ENCODE results near the gene LRRK1.

LRRK1 gene

DNA sequence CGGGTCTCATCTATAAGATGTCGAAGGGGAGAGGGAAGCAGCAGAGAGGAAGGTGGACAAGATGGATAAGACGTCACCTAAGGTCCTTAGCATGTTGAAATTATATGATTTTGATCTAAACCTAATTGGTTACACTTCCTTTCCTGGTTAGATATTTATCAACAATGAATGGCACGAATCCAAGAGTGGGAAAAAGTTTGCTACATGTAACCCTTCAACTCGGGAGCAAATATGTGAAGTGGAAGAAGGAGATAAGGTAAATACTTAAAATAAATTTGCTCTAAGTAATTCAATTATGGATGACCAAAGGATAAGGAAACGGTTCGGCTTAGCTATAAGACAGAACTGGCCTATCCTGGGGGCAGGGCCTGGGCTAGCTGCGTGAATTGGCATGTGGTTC is 34.0 kb upstream of the LRRK1 start:
- TF ChIP-seq, protein P1, sequence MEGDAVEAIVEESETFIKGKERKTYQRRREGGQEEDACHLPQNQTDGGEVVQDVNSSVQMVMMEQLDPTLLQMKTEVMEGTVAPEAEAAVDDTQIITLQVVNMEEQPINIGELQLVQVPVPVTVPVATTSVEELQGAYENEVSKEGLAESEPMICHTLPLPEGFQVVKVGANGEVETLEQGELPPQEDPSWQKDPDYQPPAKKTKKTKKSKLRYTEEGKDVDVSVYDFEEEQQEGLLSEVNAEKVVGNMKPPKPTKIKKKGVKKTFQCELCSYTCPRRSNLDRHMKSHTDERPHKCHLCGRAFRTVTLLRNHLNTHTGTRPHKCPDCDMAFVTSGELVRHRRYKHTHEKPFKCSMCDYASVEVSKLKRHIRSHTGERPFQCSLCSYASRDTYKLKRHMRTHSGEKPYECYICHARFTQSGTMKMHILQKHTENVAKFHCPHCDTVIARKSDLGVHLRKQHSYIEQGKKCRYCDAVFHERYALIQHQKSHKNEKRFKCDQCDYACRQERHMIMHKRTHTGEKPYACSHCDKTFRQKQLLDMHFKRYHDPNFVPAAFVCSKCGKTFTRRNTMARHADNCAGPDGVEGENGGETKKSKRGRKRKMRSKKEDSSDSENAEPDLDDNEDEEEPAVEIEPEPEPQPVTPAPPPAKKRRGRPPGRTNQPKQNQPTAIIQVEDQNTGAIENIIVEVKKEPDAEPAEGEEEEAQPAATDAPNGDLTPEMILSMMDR (IDR thresholded peaks at IDR 0.05; ENCODE audit: low read depth, low read length), result no peak
- no peak overlapping the region for H3K4me3 ChIP-seq (replicated peaks in 1 of 2; ENCODE audit: low read depth in 2 of 2, low read length in 2 of 2)
- DNase-seq (ENCODE audit: low read depth in 2 of 2), result no peak

DNA sequence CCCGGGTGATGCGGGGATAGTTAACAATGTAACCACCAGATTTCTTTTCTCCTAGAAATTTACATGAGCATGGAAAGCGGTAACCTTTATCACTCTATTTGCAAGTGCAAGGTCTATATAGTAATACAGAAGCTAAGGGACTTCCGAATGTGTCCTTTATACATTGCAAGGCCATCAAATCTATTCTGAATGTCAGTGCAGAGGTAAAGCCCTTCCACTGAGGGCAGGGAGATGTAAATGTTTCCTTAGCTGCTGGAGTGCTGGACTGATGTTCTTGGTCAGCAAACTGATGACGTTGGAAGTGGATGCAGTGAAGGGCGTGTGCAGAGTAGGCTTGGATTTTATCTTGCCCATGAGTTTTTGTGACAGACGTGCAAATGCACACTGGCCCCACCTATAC is 33.3 kb upstream of the LRRK1 start:
- no peak overlapping the region for H3K4me3 ChIP-seq (replicated peaks in 1 of 2; ENCODE audit: low read depth in 2 of 2, low read length in 2 of 2)
- DNase-seq (ENCODE audit: low read depth in 2 of 2), result no peak
- TF ChIP-seq, protein P1 (IDR thresholded peaks at IDR 0.05; ENCODE audit: low read depth, low read length), result no peak

DNA sequence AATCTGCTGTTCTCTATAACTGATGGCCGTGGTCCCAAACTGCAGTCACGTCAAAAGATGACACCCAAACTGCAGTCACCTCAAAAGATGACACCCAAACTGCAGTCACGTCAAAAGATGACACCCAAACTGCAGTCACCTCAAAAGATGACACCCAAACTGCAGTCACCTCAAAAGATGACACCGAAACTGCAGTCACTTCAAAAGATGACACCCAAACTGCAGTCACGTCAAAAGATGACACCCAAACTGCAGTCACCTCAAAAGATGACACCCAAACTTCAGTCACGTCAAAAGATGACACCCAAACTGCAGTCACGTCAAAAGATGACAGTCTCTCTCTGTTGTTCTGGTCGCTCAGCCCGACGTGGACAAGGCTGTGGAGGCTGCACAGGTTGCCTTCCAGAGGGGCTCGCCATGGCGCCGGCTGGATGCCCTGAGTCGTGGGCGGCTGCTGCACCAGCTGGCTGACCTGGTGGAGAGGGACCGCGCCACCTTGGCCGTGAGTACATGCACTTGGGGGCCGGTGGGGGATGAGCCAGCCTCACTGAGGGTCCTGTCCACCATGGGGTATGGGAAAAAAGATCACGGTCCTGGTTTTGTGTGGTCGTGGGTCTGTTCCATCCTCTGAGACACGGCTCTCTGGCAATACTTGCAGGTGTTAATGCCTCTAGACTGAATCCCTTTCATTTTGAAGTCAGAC is 31.8 kb upstream of the LRRK1 start:
- H3K4me3 ChIP-seq (replicated peaks in 1 of 2; ENCODE audit: low read depth in 2 of 2, low read length in 2 of 2), result no peak overlapping the region
- DNase-seq (ENCODE audit: low read depth in 2 of 2), result no peak
- TF ChIP-seq, protein P1 (IDR thresholded peaks at IDR 0.05; ENCODE audit: low read depth, low read length), result no peak

DNA sequence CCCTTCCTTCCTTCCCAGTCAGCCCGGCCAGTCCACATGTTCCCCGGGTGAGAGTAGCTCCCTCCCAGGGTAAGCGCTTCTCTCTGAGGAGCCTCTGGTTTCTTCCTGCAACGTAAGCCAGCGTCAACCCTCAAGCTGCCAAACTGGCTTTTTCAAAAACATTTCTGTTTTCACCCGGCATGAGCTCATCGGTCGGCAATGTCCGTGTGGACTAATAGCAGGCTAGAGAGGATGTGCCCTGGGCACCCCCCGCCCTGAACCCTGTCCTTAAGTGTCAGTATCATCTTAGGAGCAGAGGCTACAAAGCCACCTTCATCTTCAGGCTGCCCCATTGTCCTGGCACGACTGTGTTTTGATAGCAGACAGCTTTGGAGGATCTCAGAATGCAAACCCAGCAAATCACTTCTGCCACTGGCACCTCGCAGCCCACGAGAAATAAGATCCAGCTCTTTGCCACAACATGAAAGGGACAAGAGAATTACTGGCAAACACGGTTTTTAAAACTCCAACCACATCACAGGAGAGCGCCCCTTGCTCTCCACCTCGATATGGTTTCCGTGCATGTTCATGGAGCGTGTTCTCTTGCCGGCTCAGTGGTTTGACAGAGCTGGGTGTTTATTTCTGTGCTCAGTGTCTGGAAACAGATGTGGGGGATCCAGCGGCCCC is 29.6 kb upstream of the LRRK1 start:
- H3K4me3 ChIP-seq (replicated peaks in 1 of 2; ENCODE audit: low read depth in 2 of 2, low read length in 2 of 2), result no peak overlapping the region
- TF ChIP-seq, protein P1 (IDR thresholded peaks at IDR 0.05; ENCODE audit: low read depth, low read length), result no peak
- DNase-seq (ENCODE audit: low read depth in 2 of 2), result peak; percentile 87 to 91

DNA sequence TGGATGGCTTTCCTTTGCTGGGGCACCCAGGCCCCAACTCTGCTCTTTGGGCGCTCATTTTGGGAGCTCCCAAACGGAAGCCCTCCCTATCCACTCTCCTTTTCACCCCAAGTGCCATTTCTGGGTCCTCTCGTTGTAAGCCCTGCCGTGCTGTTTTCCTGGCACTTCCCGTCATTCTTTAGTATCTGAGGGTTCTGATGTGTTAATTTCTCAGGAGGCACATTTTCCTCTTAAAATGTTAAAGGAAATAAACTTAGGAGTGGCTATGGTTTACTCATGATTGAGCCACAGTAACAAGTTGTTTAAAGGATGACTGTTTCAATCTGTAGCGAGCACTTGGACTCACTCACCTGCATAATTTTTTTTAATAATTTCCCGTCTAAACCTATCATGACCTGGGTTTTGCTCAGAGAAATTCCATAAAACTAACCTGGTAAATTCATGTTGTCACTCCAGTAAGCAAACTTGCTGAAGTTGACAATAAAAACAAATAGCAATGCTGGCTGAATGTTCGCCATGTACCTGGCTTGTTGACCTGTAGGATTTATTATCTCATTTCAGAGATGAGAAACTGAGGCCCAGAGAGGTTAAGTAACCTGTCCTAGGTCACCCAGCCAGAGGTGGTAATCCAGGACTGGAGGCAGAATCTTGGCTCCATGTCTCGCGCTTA is 29.0 kb upstream of the LRRK1 start:
- TF ChIP-seq, protein P1 (IDR thresholded peaks at IDR 0.05; ENCODE audit: low read depth, low read length), result no peak
- H3K4me3 ChIP-seq (replicated peaks in 1 of 2; ENCODE audit: low read depth in 2 of 2, low read length in 2 of 2), result no peak overlapping the region
- DNase-seq (ENCODE audit: low read depth in 2 of 2), result no peak

DNA sequence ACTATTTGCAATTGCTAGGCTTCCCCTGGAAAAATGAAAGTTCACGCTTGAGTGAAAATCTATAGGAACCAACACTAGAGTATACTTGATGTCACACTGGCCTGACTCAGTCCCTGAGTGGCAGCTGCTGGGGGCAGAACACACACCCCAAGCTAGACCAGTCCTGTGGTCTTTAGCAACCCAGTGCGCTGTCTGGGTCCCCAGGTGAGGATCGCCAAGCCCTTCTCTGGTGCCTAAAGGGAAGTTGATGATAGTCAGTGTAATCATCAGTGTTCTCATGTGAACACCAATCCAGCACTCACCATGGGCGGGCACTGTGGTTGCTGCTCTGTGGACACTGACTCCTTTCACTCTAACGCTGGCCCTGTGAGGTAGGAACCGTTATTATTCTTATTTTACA is 28.3 kb upstream of the LRRK1 start:
- DNase-seq (ENCODE audit: low read depth in 2 of 2), result no peak
- no peak overlapping the region for H3K4me3 ChIP-seq (replicated peaks in 1 of 2; ENCODE audit: low read depth in 2 of 2, low read length in 2 of 2)
- TF ChIP-seq, protein P1 (IDR thresholded peaks at IDR 0.05; ENCODE audit: low read depth, low read length), result no peak
